ENCODE data around the gene UQCRC1.

GRCh38 chr3:48592519-48593087 is 16.8 kb downstream of the UQCRC1 start:
- TF ChIP-seq CTCF (IDR thresholded peaks at IDR 0.05) (no peak), EZH2 (IDR thresholded peaks at IDR 0.05; ENCODE audit: borderline replicate concordance, insufficient read depth, low read depth, low read length, poor library complexity, severe bottlenecking) (no peak)
